DND-41 (cell line): ENCODE measurements around the gene SEMA3A.

ENCODE experiments used
- CTCF ChIP-seq: IDR thresholded peaks from 2 replicates; pipeline ENCODE4 v1.5.1; 2012; ENCODE audit warnings: borderline replicate concordance, low read length, moderate library complexity, mild to moderate bottlenecking; ENCODE audit not compliant: poor library complexity, severe bottlenecking; ENCODE audit errors: extremely low read depth
- EZH2 ChIP-seq: IDR thresholded peaks from 3 replicates; pipeline ENCODE4 v1.6.1; 2012; ENCODE audit warnings: borderline replicate concordance, low read depth, mild to moderate bottlenecking, moderate library complexity, low read length, inconsistent platforms; ENCODE audit not compliant: severe bottlenecking

- no peak for TF ChIP-seq CTCF
- no peak for TF ChIP-seq EZH2
Observed at GRCh38 chr7:84193747-84194146, 842 bp downstream of the SEMA3A start.
